Iris pigment epithelial cell (primary cell): Measurements from ENCODE around the gene OR4D11.

Experiments
- DNase-seq: peaks from one replicate; pipeline ENCODE4 v3.0.0-alpha.2; 2011; ENCODE audit warnings: low read depth

OR4D11 gene

GRCh38 chr11:59548309-59548656, 44.9 kb downstream of the OR4D11 start:
- no peak for DNase-seq

- peak; percentile 97 for DNase-seq
Observed at GRCh38 chr11:59550368-59550841, 47.0 kb downstream of the OR4D11 start.

GRCh38 chr11:59550842-59551658, 47.7 kb downstream of the OR4D11 start:
- DNase-seq: peak; percentile 89

GRCh38 chr11:59551659-59552521, 48.5 kb downstream of the OR4D11 start:
- DNase-seq: peak; percentile 90

GRCh38 chr11:59552844-59553243, 49.5 kb downstream of the OR4D11 start:
- DNase-seq: no peak

- no peak for DNase-seq
Observed at GRCh38 chr11:59553323-59553722, 49.9 kb downstream of the OR4D11 start.
